ENCODE data around the gene CST6.
A peak's percentile ranks its signal among the peaks of the same experiment; 100 is the strongest.
"Not testable (repeated sequence)": the region's sequence is repeated elsewhere in the genome, so short reads cannot be mapped to it uniquely, and the experiment has no call there.

CST6 gene

GRCh38 chr11:66015936-66016792 lies 4.4 kb downstream of the CST6 start:
- no peak for DNase-seq

GRCh38 chr11:66016793-66017177 lies 5.0 kb downstream of the CST6 start:
- no peak for DNase-seq

DNA sequence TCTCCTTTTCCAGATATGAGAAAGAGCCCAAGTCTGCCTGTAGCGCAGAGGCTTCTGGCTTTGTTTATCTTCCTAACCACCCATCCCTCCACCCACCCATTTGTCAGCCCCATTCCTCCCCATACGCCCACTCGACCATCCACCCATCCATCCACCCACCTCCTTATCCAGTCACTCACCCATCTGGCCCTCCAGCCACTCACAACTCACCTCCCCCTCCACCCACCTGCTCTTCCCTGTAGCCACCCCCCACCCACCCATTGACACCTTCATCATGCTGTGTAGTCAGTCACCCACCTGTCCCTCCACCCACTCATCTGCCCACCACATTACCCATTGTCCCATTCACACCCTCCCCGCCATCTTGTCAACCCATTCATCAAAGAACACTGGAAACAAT lies 5.5 kb downstream of the CST6 start:
- no peak for DNase-seq

DNA sequence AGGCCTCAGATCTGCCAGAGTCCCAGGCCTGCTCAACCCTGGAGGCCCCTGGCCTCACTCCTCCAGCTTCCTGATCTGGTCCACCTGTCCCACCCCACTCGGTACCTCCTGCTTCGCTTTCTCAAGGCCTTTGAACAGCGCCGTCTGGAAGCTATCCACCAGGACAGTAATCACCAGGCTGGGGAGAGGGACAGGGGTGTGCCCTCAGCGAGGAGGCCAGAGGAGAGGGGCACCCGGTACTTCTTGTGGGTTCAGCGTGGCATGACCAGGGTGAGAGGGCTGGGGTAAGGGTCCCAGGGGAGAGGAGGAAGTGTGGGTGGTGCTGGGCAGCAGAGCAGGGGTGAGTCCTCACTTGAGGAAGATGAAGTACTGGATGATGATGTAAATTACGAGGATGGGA lies 8.4 kb downstream of the CST6 start:
- DNase-seq, result no peak

DNA sequence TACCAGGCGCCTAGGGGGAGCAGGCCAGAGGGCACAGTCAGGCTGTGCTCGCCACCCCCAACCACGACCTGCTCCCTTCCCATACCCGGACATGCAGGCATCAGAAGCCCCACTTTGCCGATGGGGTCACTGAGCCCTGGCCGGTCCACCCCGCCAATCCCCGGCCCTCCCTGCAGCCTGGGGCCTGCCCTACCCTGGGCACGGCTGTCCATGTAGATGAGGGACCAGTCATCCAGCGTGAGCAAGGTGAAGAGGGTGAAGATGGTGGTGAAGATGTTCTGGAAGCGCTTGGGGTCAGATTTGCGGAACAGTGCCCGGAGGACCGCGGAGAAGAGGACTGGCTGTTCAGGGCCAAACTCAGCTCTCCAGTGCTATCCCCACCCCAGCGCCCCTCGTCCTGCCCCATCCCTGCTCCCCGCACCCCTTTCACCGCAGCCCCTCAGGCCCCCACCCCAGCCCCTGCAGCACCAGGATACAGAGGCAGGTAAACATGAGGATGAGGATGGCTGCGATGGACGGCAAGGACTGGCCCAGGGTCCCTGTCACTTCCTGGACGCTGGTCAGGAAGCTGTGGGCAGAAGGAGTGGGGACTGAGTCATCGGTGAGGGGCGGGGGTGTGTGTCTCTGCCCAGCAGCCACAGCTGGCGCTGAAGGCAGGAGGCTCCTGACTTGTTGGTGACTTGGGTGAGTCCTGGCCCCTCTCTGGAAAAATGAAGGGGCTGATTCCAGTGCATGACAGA lies 9.0 kb downstream of the CST6 start:
- DNase-seq, result no peak

DNA sequence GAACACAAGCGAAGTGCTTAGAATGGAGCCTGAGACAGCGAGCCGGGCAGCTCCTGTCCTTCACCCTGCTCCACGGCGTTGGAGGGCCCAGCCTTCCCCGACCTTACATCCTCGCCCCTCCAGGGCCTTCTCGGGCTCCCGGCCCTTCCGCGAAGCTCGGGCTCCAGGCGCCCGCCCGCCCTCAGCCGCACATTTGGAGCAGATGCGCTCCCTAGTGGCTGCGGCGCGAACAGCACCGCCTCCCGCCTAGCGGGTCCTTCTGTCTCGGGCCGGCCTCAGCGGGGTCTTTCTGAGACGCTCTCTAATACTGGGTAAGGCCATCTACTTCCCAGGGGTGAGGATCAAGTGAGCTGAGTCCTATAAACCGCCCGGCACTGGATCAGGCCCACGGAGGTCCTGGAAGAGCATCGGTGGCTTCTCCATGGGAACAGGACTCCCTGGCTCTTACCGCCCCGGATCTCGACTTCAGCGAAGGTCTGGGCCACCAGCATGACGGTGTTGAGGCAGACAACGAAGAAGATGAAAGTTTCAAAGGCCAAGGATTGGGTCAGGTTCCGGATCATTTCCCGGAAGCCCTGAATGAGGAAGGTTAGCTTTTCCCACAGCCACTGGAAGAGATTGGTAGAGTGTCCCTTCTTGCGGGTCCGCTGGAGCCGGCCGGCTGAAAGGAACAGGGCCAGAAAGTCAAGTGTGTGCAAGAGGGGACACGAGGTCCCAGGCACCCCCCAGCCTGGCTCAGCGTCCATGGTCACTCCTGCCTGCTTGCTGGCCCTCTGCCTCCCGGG lies 10.8 kb downstream of the CST6 start:
- DNase-seq, result peak; percentile 75

GRCh38 chr11:66023186-66023440 lies 11.3 kb downstream of the CST6 start:
- DNase-seq, result not testable (repeated sequence)

- no peak for DNase-seq
Observed at GRCh38 chr11:66026017-66026529, 14.3 kb downstream of the CST6 start, which contains the start of gene CATSPER1. CATSPER1 (minus strand) TSS chr11:66026479; CDS start chr11:66026379, 100 bp downstream.

- DNase-seq, result no peak
Observed at GRCh38 chr11:66032957-66033735, 21.3 kb downstream of the CST6 start.

- DNase-seq, result no peak
Observed at GRCh38 chr11:66035653-66036333, 24.0 kb downstream of the CST6 start.

DNA sequence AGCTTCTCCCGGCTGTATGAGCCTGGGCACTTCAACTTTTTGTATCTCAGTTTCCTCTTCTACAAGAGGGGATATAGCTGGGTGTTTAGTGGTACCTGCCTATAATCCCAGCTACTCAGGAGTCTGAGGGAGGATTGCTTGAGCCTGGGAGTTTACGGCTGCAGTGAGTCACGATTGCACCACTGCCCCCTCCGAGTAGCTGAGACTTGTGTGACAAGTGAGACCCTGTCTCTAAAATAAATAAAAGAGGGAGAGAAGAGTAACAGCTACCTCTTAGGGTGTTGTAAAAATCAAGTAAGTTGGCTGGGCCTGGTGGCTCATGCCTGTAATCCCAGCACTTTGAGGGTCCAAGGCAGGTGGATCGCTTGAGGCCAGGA lies 24.5 kb downstream of the CST6 start:
- DNase-seq, result no peak

DNA sequence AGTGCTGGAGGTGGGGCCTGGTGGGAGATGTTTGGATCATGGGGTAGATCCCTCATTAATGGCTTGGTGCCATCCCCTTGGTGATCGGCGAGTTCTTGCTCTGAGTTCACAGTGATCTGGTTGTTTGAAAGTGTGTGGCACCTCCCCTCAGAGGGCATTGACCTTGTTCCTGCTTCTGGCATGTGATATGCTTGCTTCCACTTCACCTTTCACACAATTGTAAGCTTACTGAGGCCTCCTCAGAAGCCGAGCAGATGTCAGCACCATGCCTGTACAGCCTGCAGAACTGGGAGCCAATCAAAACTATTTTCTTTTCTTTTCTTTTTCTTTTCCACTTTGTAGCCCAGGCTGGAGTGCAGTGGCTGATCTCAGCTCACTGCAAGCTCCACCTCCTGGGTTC lies 25.5 kb downstream of the CST6 start:
- DNase-seq, result no peak

- DNase-seq, result no peak
Observed at GRCh38 chr11:66039765-66040164, 28.0 kb downstream of the CST6 start.

GRCh38 chr11:66042227-66042995 lies 30.6 kb downstream of the CST6 start:
- DNase-seq, result no peak

GRCh38 chr11:66042996-66043906 lies 31.4 kb downstream of the CST6 start:
- no peak for DNase-seq

DNA sequence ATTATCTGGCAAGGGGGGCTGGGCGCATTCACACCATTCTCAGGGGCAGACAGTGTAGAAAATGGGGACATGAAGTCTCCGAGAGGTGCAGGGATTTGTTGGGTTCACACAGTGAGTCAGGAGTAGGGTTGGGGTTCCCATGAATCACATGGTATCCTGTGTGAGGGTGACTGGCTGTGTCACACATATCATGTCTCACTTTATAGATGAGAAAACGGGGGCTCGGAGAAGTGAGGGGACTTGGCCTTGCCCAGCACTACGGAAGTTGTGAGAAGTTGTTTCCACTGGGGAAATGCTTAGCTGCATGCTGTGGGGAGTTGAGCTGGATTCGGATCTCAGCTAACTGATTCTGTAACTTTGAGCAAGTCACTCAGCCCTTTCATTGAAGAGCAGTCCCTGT lies 32.9 kb downstream of the CST6 start:
- DNase-seq, result no peak

DNA sequence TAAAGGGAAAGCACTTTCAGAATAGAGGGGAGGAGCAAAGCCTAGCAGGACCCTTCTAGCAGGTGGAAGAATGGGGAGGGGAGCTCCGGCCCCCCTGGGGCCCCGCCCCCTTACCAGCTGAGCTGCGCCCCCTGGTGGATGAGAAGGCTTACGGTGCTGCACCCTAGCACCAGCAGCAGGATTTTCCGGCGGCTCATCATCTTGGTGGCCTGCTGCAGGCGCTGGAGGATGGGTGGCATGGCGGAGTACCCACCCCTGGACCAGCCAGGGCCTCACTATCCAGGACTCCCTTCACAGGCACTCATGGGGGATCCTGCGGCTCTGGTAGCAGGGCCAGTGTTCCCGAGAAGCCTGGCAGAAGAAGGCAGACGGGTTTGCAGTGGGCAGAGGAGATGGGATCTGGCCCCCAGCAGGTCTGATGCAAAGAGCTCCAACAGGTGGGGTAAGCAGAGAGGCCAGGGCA lies 33.4 kb downstream of the CST6 start:
- DNase-seq, result peak; percentile 88

GRCh38 chr11:66046901-66047300 lies 35.1 kb downstream of the CST6 start:
- DNase-seq, result peak; percentile 85

- DNase-seq, result no peak
Observed at GRCh38 chr11:66047541-66048365, 35.9 kb downstream of the CST6 start.
